Adipocyte (in vitro differentiated cells): ENCODE measurements around the gene ARFGAP3.
"Not testable (repeated sequence)": the region's sequence is repeated elsewhere in the genome, so short reads cannot be mapped to it uniquely, and the experiment has no call there.

Source experiments
- DNase-seq: peaks from one replicate; pipeline ENCODE4 v3.0.0-alpha.2; 2015; ENCODE audit warnings: low read depth
- H3K27me3 ChIP-seq: replicated peaks from 2 replicates; pipeline ENCODE4 v1.7.0; 2013; ENCODE audit warnings: mild to moderate bottlenecking, low read length, moderate library complexity; ENCODE audit not compliant: control insufficient read depth, insufficient read depth
- H3K36me3 ChIP-seq: 2 replicates; pipeline ENCODE4 v1.7.0; 2013; ENCODE audit warnings: low read length, mild to moderate bottlenecking, moderate library complexity; ENCODE audit not compliant: control insufficient read depth, insufficient read depth, severe bottlenecking
- H3K4me1 ChIP-seq: 2 replicates; pipeline ENCODE4 v1.7.0; 2013; ENCODE audit warnings: mild to moderate bottlenecking, low read length, moderate library complexity; ENCODE audit not compliant: control insufficient read depth, insufficient read depth
- H3K4me3 ChIP-seq: 2 replicates; pipeline ENCODE4 v1.7.0; 2013; ENCODE audit warnings: mild to moderate bottlenecking, low read length, moderate library complexity
- H3K9ac ChIP-seq: 2 replicates; pipeline ENCODE4 v1.7.0; 2013; ENCODE audit warnings: mild to moderate bottlenecking, low read length, moderate library complexity
- H3K9me3 ChIP-seq: 2 replicates; pipeline ENCODE4 v1.7.0; 2013; ENCODE audit warnings: mild to moderate bottlenecking, low read length, moderate library complexity; ENCODE audit not compliant: control insufficient read depth

The ARFGAP3 gene

GRCh38 chr22:42769574-42770447 is 87.3 kb downstream of the ARFGAP3 start:
- H3K9ac ChIP-seq, result peak overlapping the region; percentile 32
- no peaks in the 10 kb centered on the region for H3K9me3 ChIP-seq
- DNase-seq, result no peak
- no peaks in the 10 kb centered on the region for H3K36me3 ChIP-seq
- H3K27me3 ChIP-seq, result no peaks in the 10 kb centered on the region
- peak overlapping the region; percentile 54 for H3K4me3 ChIP-seq
- H3K4me1 ChIP-seq, result peaks cover 11% of the 10 kb centered on the region

GRCh38 chr22:42769238-42769573 is 87.9 kb downstream of the ARFGAP3 start:
- no peaks in the 10 kb centered on the region for H3K27me3 ChIP-seq
- no peak for DNase-seq
- H3K4me3 ChIP-seq, result no peak overlapping the region
- H3K4me1 ChIP-seq, result peaks cover 11% of the 10 kb centered on the region
- no peak overlapping the region for H3K9ac ChIP-seq
- H3K9me3 ChIP-seq, result no peaks in the 10 kb centered on the region
- H3K36me3 ChIP-seq, result no peaks in the 10 kb centered on the region

GRCh38 chr22:42768385-42769035 is 88.6 kb downstream of the ARFGAP3 start:
- H3K4me1 ChIP-seq, result peaks cover 11% of the 10 kb centered on the region
- DNase-seq, result no peak
- no peak overlapping the region for H3K9ac ChIP-seq
- no peaks in the 10 kb centered on the region for H3K27me3 ChIP-seq
- H3K36me3 ChIP-seq, result no peaks in the 10 kb centered on the region
- no peaks in the 10 kb centered on the region for H3K9me3 ChIP-seq
- no peak overlapping the region for H3K4me3 ChIP-seq

- Histone ChIP-seq H3K4me3 (no peak overlapping the region), H3K36me3 (no peaks in the 10 kb centered on the region), H3K4me1 (peaks cover 11% of the 10 kb centered on the region), H3K27me3 (no peaks in the 10 kb centered on the region), H3K9ac (no peak overlapping the region), H3K9me3 (no peaks in the 10 kb centered on the region)
- no peak for DNase-seq
These were observed 90.2 kb downstream of the ARFGAP3 start for GRCh38 chr22:42766860-42767259.

GRCh38 chr22:42764895-42765363 is 92.1 kb downstream of the ARFGAP3 start:
- H3K27me3 ChIP-seq, result no peaks in the 10 kb centered on the region
- H3K9ac ChIP-seq, result no peak overlapping the region
- no peak overlapping the region for H3K4me3 ChIP-seq
- H3K4me1 ChIP-seq, result peaks cover 6% of the 10 kb centered on the region
- DNase-seq, result no peak
- H3K36me3 ChIP-seq, result no peaks in the 10 kb centered on the region
- H3K9me3 ChIP-seq, result no peaks in the 10 kb centered on the region

- Histone ChIP-seq H3K9ac (no peak overlapping the region), H3K27me3 (no peaks in the 10 kb centered on the region), H3K9me3 (no peaks in the 10 kb centered on the region), H3K4me3 (no peak overlapping the region), H3K4me1 (no peaks in the 10 kb centered on the region), H3K36me3 (no peaks in the 10 kb centered on the region)
- no peak for DNase-seq
These were observed 93.0 kb downstream of the ARFGAP3 start for GRCh38 chr22:42763965-42764480.

- H3K36me3 ChIP-seq, result no peaks in the 10 kb centered on the region
- no peak overlapping the region for H3K9ac ChIP-seq
- H3K4me1 ChIP-seq, result peaks cover 5% of the 10 kb centered on the region
- H3K4me3 ChIP-seq, result no peak overlapping the region
- no peak for DNase-seq
- H3K27me3 ChIP-seq, result no peaks in the 10 kb centered on the region
- no peaks in the 10 kb centered on the region for H3K9me3 ChIP-seq
These were observed 96.1 kb downstream of the ARFGAP3 start for GRCh38 chr22:42760806-42761565.

- peak; percentile 22 for DNase-seq
- no peak overlapping the region for H3K9ac ChIP-seq
These were observed 98.0 kb downstream of the ARFGAP3 start for GRCh38 chr22:42758931-42759629.

GRCh38 chr22:42755553-42755952 is 101.5 kb downstream of the ARFGAP3 start:
- DNase-seq, result peak; percentile 60
- H3K4me1 ChIP-seq, result peaks cover 34% of the 10 kb centered on the region

More at GRCh38 chr22:42758931-42759629, 98.0 kb downstream of the ARFGAP3 start:
- Histone ChIP-seq H3K27me3 (no peaks in the 10 kb centered on the region), H3K4me3 (no peak overlapping the region), H3K36me3 (no peaks in the 10 kb centered on the region), H3K4me1 (peaks cover 16% of the 10 kb centered on the region), H3K9me3 (no peaks in the 10 kb centered on the region)

GRCh38 chr22:42755121-42755520 is 102.0 kb downstream of the ARFGAP3 start:
- H3K4me1 ChIP-seq, result peaks cover 34% of the 10 kb centered on the region
- not testable (repeated sequence) for H3K27me3 ChIP-seq, H3K9me3 ChIP-seq, H3K4me3 ChIP-seq, DNase-seq, H3K36me3 ChIP-seq, H3K9ac ChIP-seq

More at GRCh38 chr22:42755553-42755952, 101.5 kb downstream of the ARFGAP3 start:
- not testable (repeated sequence) for H3K27me3 ChIP-seq, H3K9me3 ChIP-seq, H3K4me3 ChIP-seq, H3K9ac ChIP-seq, H3K36me3 ChIP-seq
